Measurements from ENCODE around the gene PNRC2.

GRCh38 chr1:24003331-24003972 is 43.8 kb downstream of the PNRC2 start:
- no peak for TF ChIP-seq POLR2A (IDR thresholded peaks at IDR 0.05)
- TF ChIP-seq CTCF (IDR thresholded peaks at IDR 0.05): no peak
- no peak for TF ChIP-seq POLR2AphosphoS5 (IDR thresholded peaks at IDR 0.05; ENCODE audit: insufficient read depth in 1 of 2, low read depth in 1 of 2)

Measured in vagina (tissue), 2 donors.